Activated CD8-positive, alpha-beta T cell treated with anti-CD3 and anti-CD28 coated beads for 36 hours (primary cell): Measurements from ENCODE around the gene HDAC6. TPM values are rescaled to one million over a fixed set of nuclear protein-coding genes. Genes with fewer than 3 reads are reported as not detected.
"Not testable (repeated sequence)": the region's sequence is repeated elsewhere in the genome, so short reads cannot be mapped to it uniquely, and the experiment has no call there.

Source experiments
- ATAC-seq: fragments of 200-7000 bp; cut with Tn5 transposase; one replicate; pipeline ENCODE4 v1.10.0; 2021; ENCODE audit warnings: mild to moderate bottlenecking, moderate library complexity
- CTCF ChIA-PET: fragments of 350-600 bp; sonication (Branson Sonifier 250); formaldehyde crosslinking; loops from one replicate; lab custom pipeline; 2021; ENCODE audit warnings: antibody characterized with exemption; lab: Charles Lee
- POLR2A ChIA-PET: fragments of 350-600 bp; sonication (Branson Sonifier 250); formaldehyde crosslinking; loops from one replicate; lab custom pipeline; 2021; ENCODE audit warnings: antibody characterized with exemption; lab: Charles Lee
- DNase-seq: peaks from one replicate; pipeline ENCODE4 v3.0.0-alpha.2; 2020
- H3K27ac Mint-ChIP-seq: one replicate; pipeline ENCODE4 v1.8.0; 2021; ENCODE audit warnings: mild to moderate bottlenecking, mixed read lengths
- H3K27me3 Mint-ChIP-seq: one replicate; pipeline ENCODE4 v1.8.0; 2021; ENCODE audit warnings: mixed read lengths
- H3K36me3 Mint-ChIP-seq: one replicate; pipeline ENCODE4 v1.8.0; 2021; ENCODE audit warnings: low read depth, mixed read lengths
- H3K4me1 Mint-ChIP-seq: one replicate; pipeline ENCODE4 v1.8.0; 2021; ENCODE audit warnings: low read depth, mixed read lengths
- H3K4me3 Mint-ChIP-seq: one replicate; pipeline ENCODE4 v1.8.0; 2021; ENCODE audit warnings: mild to moderate bottlenecking, moderate library complexity, mixed read lengths
- H3K9me3 Mint-ChIP-seq: one replicate; pipeline ENCODE4 v1.8.0; 2021; ENCODE audit warnings: mixed read lengths
- intact Hi-C: fragments of 100-400 bp; cut with micrococcal nuclease; formaldehyde crosslinking; loops from one replicate; pipeline ENCODE4 v1.10.0; 2022
- total RNA-seq, 2 experiments: library from RNA; stranded (reverse); gene quantifications; one replicate each; pipeline ENCODE4 v1.2.3, GENCODE V29; 2021
- TF ChIP-seq, protein P1 (sequence below): fragments of 200-600 bp; IDR thresholded peaks from one replicate; pipeline ENCODE4 v1.8.0; 2022; ENCODE audit warnings: antibody characterized with exemption, mild to moderate bottlenecking

The HDAC6 gene
- total RNA-seq, 2 experiments from 2014 or later: 51.2 to 54.5 TPM

GRCh38 chrX:48852857-48853256 is 51.0 kb downstream of the HDAC6 start:
- TF ChIP-seq, protein P1, sequence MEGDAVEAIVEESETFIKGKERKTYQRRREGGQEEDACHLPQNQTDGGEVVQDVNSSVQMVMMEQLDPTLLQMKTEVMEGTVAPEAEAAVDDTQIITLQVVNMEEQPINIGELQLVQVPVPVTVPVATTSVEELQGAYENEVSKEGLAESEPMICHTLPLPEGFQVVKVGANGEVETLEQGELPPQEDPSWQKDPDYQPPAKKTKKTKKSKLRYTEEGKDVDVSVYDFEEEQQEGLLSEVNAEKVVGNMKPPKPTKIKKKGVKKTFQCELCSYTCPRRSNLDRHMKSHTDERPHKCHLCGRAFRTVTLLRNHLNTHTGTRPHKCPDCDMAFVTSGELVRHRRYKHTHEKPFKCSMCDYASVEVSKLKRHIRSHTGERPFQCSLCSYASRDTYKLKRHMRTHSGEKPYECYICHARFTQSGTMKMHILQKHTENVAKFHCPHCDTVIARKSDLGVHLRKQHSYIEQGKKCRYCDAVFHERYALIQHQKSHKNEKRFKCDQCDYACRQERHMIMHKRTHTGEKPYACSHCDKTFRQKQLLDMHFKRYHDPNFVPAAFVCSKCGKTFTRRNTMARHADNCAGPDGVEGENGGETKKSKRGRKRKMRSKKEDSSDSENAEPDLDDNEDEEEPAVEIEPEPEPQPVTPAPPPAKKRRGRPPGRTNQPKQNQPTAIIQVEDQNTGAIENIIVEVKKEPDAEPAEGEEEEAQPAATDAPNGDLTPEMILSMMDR: no peak
- ATAC-seq (no peak), DNase-seq (no peak)
- Mint-ChIP-seq H3K4me3 (no peak overlapping the region), H3K27me3 (peaks cover 5% of the 10 kb centered on the region), H3K4me1 (peaks cover 8% of the 10 kb centered on the region), H3K36me3 (no peaks in the 10 kb centered on the region), H3K27ac (no peak overlapping the region), H3K9me3 (no peaks in the 10 kb centered on the region)
- intact Hi-C loops: no loop called here
- ChIA-PET CTCF (no interaction called here), POLR2A (no interaction called here)

DNA sequence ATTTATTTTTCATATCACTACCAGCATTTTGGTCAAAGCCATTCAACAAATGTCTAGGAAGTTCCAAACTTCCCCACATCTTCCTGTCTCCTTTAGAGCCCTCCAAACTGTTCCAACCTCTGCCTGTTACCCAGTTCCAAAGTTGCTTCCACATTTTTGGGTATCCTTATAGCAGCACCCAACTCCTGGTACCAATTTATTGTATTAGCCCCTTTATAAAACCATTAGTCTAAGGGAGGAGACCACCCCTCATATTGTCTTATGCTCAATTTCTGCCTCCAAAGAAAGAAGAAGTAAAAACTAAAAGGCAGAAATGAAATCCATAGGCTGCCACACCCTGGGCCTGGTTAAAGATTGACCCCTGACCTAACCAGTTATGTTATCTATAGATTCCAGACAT is 51.6 kb downstream of the HDAC6 start:
- DNase-seq, H3K4me3 Mint-ChIP-seq, H3K4me1 Mint-ChIP-seq, intact Hi-C loops, H3K27ac Mint-ChIP-seq, ATAC-seq, POLR2A ChIA-PET, H3K9me3 Mint-ChIP-seq, CTCF ChIA-PET, H3K27me3 Mint-ChIP-seq, H3K36me3 Mint-ChIP-seq: not testable (repeated sequence)

GRCh38 chrX:48854121-48854804 is 52.4 kb downstream of the HDAC6 start:
- ATAC-seq, H3K27me3 Mint-ChIP-seq, POLR2A ChIA-PET, H3K4me3 Mint-ChIP-seq, H3K4me1 Mint-ChIP-seq, DNase-seq, H3K9me3 Mint-ChIP-seq, intact Hi-C loops, H3K36me3 Mint-ChIP-seq, H3K27ac Mint-ChIP-seq, CTCF ChIA-PET: not testable (repeated sequence)

DNA sequence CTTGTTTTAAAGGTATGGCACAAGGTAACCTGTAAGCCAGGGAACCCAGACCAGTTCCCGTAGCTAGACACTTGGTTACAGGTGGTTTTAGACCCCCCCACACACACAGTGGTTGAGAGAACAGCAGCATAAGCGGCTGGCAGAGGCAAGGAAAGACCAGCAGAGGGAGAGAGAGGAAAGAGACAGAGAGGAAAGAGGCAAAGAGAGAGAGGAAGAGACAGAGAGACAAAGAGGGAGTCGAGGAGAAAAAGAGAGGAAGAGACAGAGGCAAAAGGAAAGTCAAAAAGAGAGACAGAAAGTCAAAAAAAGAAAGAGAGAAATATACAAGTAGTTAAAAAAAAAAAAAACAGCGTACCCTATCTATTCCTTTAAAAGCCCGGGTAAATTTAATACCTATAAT is 53.0 kb downstream of the HDAC6 start:
- no peaks in the 10 kb centered on the region for H3K9me3 Mint-ChIP-seq
- H3K4me1 Mint-ChIP-seq: peaks cover 3% of the 10 kb centered on the region
- ChIA-PET CTCF (no interaction called here), POLR2A (no interaction called here)
- H3K4me3 Mint-ChIP-seq: no peak overlapping the region
- H3K36me3 Mint-ChIP-seq: no peaks in the 10 kb centered on the region
- DNase-seq: peak; percentile 22
- TF ChIP-seq, protein P1: no peak
- H3K27me3 Mint-ChIP-seq: peaks cover 5% of the 10 kb centered on the region
- ATAC-seq: no peak
- H3K27ac Mint-ChIP-seq: no peak overlapping the region
- intact Hi-C loops: no loop called here

DNA sequence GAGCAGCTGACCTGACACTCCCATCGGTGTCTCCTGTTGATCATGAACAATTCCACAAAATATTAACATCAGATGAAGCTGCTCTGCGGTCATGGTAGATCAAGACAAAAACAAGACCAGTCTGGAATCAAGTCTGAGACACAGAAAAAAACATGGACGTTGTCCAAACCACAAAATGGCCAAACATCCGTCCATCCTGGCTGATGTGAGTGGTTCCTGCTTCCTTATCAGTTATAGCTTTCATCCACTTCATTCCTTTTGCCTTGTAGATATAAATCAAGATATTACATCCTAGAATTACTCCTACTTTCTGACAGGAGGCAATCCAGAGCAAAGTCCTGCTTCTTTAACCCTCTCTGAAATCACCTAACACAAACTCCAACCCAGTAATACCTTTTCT is 62.3 kb downstream of the HDAC6 start:
- intact Hi-C loops: no loop called here
- ChIA-PET CTCF (no interaction called here), POLR2A (interaction anchor here (0.9 kb wide), 1 partner anchor 30 kb away, joined by 3 read pairs; no protein-coding TSS in a partner anchor)
- TF ChIP-seq, protein P1: no peak
- no peaks in the 10 kb centered on the region for H3K36me3 Mint-ChIP-seq
- no peak overlapping the region for H3K4me3 Mint-ChIP-seq
- H3K9me3 Mint-ChIP-seq: no peaks in the 10 kb centered on the region
- ATAC-seq (no peak), DNase-seq (no peak)
- no peaks in the 10 kb centered on the region for H3K4me1 Mint-ChIP-seq
- no peak overlapping the region for H3K27ac Mint-ChIP-seq
- H3K27me3 Mint-ChIP-seq: no peaks in the 10 kb centered on the region

DNA sequence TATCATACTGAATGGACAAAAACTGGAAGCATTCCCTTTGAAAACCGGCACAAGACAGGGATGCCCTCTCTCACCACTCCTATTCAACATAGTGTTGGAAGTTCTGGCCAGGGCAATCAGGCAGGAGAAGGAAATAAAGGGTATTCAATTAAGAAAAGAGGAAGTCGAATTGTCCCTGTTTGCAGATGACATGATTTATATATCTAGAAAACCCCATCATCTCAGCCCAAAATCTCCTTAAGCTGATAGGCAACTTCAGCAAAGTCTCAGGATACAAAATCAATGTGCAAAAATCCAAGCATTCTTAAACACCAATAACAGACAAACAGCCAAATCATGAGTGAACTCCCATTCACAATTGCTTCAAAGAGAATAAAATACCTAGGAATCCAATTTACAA is 70.2 kb downstream of the HDAC6 start:
- ATAC-seq: not testable (repeated sequence)

More for the DNA sequence above, 70.2 kb downstream of the HDAC6 start:
- H3K36me3 Mint-ChIP-seq, POLR2A ChIA-PET, DNase-seq, H3K27ac Mint-ChIP-seq, CTCF ChIA-PET, intact Hi-C loops, H3K4me3 Mint-ChIP-seq, H3K27me3 Mint-ChIP-seq, H3K4me1 Mint-ChIP-seq, H3K9me3 Mint-ChIP-seq: not testable (repeated sequence)

Other genes starting within 250 kb of the HDAC6 start
- gene RBM3, start 227.6 kb upstream of the HDAC6 start, total RNA-seq: 100 to 1,000 TPM; 191 to 195 TPM
- 10 to 100 TPM; 31.6 to 38.6 TPM for gene WDR13, start 204.6 kb upstream of the HDAC6 start, total RNA-seq
- 10 to 100 TPM; 81.6 to 81.9 TPM for gene WAS, start 118.3 kb upstream of the HDAC6 start, total RNA-seq
- 10 to 100 TPM; 26.8 to 28.4 TPM for gene SUV39H1, start 105.3 kb upstream of the HDAC6 start, total RNA-seq
- gene GLOD5, start 40.3 kb upstream of the HDAC6 start, total RNA-seq: not detected
- not detected for gene GATA1, start 15.5 kb upstream of the HDAC6 start, total RNA-seq
- not detected for gene ERAS, start 24.4 kb downstream of the HDAC6 start, total RNA-seq
- 1 to 10 TPM; 1.1 to 1.4 TPM for gene PCSK1N, start 33.5 kb downstream of the HDAC6 start, total RNA-seq
- gene TIMM17B, start 95.7 kb downstream of the HDAC6 start, total RNA-seq: 10 to 100 TPM; 50.1 to 52.2 TPM
- gene PQBP1, start 95.9 kb downstream of the HDAC6 start, total RNA-seq: 10 to 100 TPM; 63.9 to 66.5 TPM
- gene SLC35A2, start 109.6 kb downstream of the HDAC6 start, total RNA-seq: 10 to 100 TPM; 14.7 to 15.0 TPM
- gene PIM2, start 117.0 kb downstream of the HDAC6 start, total RNA-seq: 100 to 1,000 TPM; 169 to 177 TPM
- 10 to 100 TPM; 50.6 to 51.5 TPM for gene OTUD5, start 155.5 kb downstream of the HDAC6 start, total RNA-seq
- gene KCND1, start 169.8 kb downstream of the HDAC6 start, total RNA-seq: 1 to 10 TPM; 2.5 to 2.6 TPM
- gene GRIPAP1, start 200.2 kb downstream of the HDAC6 start, total RNA-seq: 10 to 100 TPM; 64.3 to 67.7 TPM
- gene TFE3, start 241.3 kb downstream of the HDAC6 start, total RNA-seq: 10 to 100 TPM; 17.9 to 19.5 TPM